HUES48 (cell line): ENCODE measurements around the gene PAFAH2.
"Not testable (repeated sequence)": the region's sequence is repeated elsewhere in the genome, so short reads cannot be mapped to it uniquely, and the experiment has no call there.

Source experiments
- H3K27ac ChIP-seq: one replicate; pipeline ENCODE4 v1.7.0; 2013; ENCODE audit warnings: low read depth, low read length, inconsistent platforms
- H3K27me3 ChIP-seq: 2 replicates; pipeline ENCODE4 v1.6.1; 2013; ENCODE audit warnings: mild to moderate bottlenecking, low read length; ENCODE audit not compliant: control insufficient read depth, insufficient read depth
- H3K36me3 ChIP-seq: 2 replicates; pipeline ENCODE4 v1.6.1; 2013; ENCODE audit warnings: low read length; ENCODE audit not compliant: control insufficient read depth, insufficient read depth
- H3K4me1 ChIP-seq: 2 replicates; pipeline ENCODE4 v1.6.1; 2013; ENCODE audit warnings: mild to moderate bottlenecking, low read length; ENCODE audit not compliant: control insufficient read depth, insufficient read depth
- H3K4me3 ChIP-seq: 2 replicates; pipeline ENCODE4 v1.5.1; 2013; ENCODE audit warnings: mild to moderate bottlenecking, low read depth, low read length
- H3K9ac ChIP-seq: 2 replicates; pipeline ENCODE4 v1.6.1; 2013; ENCODE audit warnings: mild to moderate bottlenecking, low read depth, low read length, moderate library complexity
- H3K9me3 ChIP-seq: 2 replicates; pipeline ENCODE4 v1.6.1; 2013; ENCODE audit warnings: low read length; ENCODE audit not compliant: control insufficient read depth, insufficient read depth

PAFAH2 gene

GRCh38 chr1:25944986-25945385, 52.9 kb downstream of the PAFAH2 start:
- Histone ChIP-seq H3K27me3 (no peaks in the 10 kb centered on the region), H3K9me3 (no peaks in the 10 kb centered on the region), H3K9ac (no peak overlapping the region), H3K4me3 (no peak overlapping the region), H3K4me1 (no peaks in the 10 kb centered on the region), H3K27ac (no peak overlapping the region), H3K36me3 (no peaks in the 10 kb centered on the region)

GRCh38 chr1:25943511-25943910, 54.4 kb downstream of the PAFAH2 start:
- not testable (repeated sequence) for H3K9ac ChIP-seq, H3K4me1 ChIP-seq, H3K36me3 ChIP-seq, H3K27me3 ChIP-seq, H3K27ac ChIP-seq, H3K9me3 ChIP-seq, H3K4me3 ChIP-seq

GRCh38 chr1:25936947-25937346, 60.9 kb downstream of the PAFAH2 start:
- Histone ChIP-seq H3K4me3 (no peak overlapping the region), H3K9ac (no peak overlapping the region), H3K4me1 (no peaks in the 10 kb centered on the region), H3K36me3 (no peaks in the 10 kb centered on the region), H3K9me3 (no peaks in the 10 kb centered on the region), H3K27me3 (no peaks in the 10 kb centered on the region), H3K27ac (no peak overlapping the region)

GRCh38 chr1:25933479-25934365, 64.1 kb downstream of the PAFAH2 start:
- Histone ChIP-seq H3K9ac (no peak overlapping the region), H3K27me3 (no peaks in the 10 kb centered on the region), H3K4me3 (no peak overlapping the region), H3K27ac (no peak overlapping the region), H3K9me3 (no peaks in the 10 kb centered on the region), H3K4me1 (no peaks in the 10 kb centered on the region), H3K36me3 (no peaks in the 10 kb centered on the region)

- not testable (repeated sequence) for H3K27me3 ChIP-seq, H3K27ac ChIP-seq, H3K9me3 ChIP-seq, H3K36me3 ChIP-seq, H3K9ac ChIP-seq, H3K4me3 ChIP-seq, H3K4me1 ChIP-seq
These were observed 65.0 kb downstream of the PAFAH2 start for GRCh38 chr1:25932811-25933400.

GRCh38 chr1:25932321-25932720, 65.5 kb downstream of the PAFAH2 start:
- no peaks in the 10 kb centered on the region for H3K27me3 ChIP-seq
- H3K4me1 ChIP-seq: peaks cover 4% of the 10 kb centered on the region
- no peaks in the 10 kb centered on the region for H3K9me3 ChIP-seq
- no peaks in the 10 kb centered on the region for H3K36me3 ChIP-seq
- no peak overlapping the region for H3K4me3 ChIP-seq
- H3K27ac ChIP-seq: no peak overlapping the region
- no peak overlapping the region for H3K9ac ChIP-seq

- H3K9me3 ChIP-seq: no peaks in the 10 kb centered on the region
- peaks cover 8% of the 10 kb centered on the region for H3K4me1 ChIP-seq
- no peak overlapping the region for H3K4me3 ChIP-seq
- no peak overlapping the region for H3K27ac ChIP-seq
- H3K9ac ChIP-seq: no peak overlapping the region
- no peaks in the 10 kb centered on the region for H3K36me3 ChIP-seq
- H3K27me3 ChIP-seq: no peaks in the 10 kb centered on the region
These were observed 68.8 kb downstream of the PAFAH2 start for GRCh38 chr1:25929016-25929415.

- H3K9me3 ChIP-seq: no peaks in the 10 kb centered on the region
- no peaks in the 10 kb centered on the region for H3K36me3 ChIP-seq
- peaks cover 16% of the 10 kb centered on the region for H3K4me1 ChIP-seq
- H3K27me3 ChIP-seq: no peaks in the 10 kb centered on the region; the same call in 1 of the 2 replicates
- H3K27ac ChIP-seq: no peak overlapping the region
- H3K9ac ChIP-seq: no peak overlapping the region
- H3K4me3 ChIP-seq: no peak overlapping the region
These were observed 70.2 kb downstream of the PAFAH2 start for GRCh38 chr1:25927521-25928265.

GRCh38 chr1:25926731-25927496, 70.9 kb downstream of the PAFAH2 start:
- H3K9me3 ChIP-seq: no peaks in the 10 kb centered on the region
- no peak overlapping the region for H3K9ac ChIP-seq
- peaks cover 5% of the 10 kb centered on the region; the same call in 1 of the 2 replicates for H3K27me3 ChIP-seq
- H3K36me3 ChIP-seq: no peaks in the 10 kb centered on the region
- peaks cover 22% of the 10 kb centered on the region for H3K4me1 ChIP-seq
- H3K27ac ChIP-seq: peak overlapping the region; percentile 29
- H3K4me3 ChIP-seq: no peak overlapping the region

GRCh38 chr1:25924454-25924853, 73.4 kb downstream of the PAFAH2 start:
- peaks cover 25% of the 10 kb centered on the region for H3K4me1 ChIP-seq
- H3K4me3 ChIP-seq: no peak overlapping the region
- H3K9ac ChIP-seq: no peak overlapping the region
- no peaks in the 10 kb centered on the region for H3K9me3 ChIP-seq
- H3K36me3 ChIP-seq: no peaks in the 10 kb centered on the region
- H3K27ac ChIP-seq: no peak overlapping the region
- peaks cover 7% of the 10 kb centered on the region; the same call in 1 of the 2 replicates for H3K27me3 ChIP-seq
